ENCODE measurements around the gene PIH1D1.

DNA sequence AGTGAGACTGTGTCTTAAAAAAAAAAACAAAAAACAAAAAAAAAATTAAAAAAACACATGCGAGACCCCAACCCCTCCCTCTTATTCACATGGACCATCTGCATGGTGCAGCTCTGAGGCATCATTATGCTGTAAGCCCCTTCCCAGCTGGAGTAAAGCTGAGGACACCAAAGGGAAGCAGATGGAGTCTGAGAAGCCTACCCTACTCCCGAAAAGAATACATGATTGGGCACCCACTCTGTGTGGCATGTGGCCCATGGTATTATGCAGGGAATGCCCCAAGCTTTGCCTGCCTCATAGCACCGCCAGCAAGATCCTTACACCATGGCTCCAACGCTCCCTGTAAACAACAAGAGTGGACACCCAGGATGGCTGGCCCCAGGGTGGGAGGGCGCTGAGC is 33.1 kb downstream of the PIH1D1 start:
- TF ChIP-seq SUZ12 (IDR thresholded peaks at IDR 0.05; ENCODE audit: extremely low read depth, insufficient read depth, insufficient read length): no peak
- TF ChIP-seq YY1 (IDR thresholded peaks at IDR 0.05; ENCODE audit: insufficient read depth, insufficient read length): no peak

Data from NT2/D1 (cell line).